NCI-H69 (cell line): ENCODE results near the gene SLC25A21.

Experiments
- DNase-seq: peaks from one replicate; lab custom pipeline; 2025; lab: John Stamatoyannopoulos, UW

Gene SLC25A21

DNA sequence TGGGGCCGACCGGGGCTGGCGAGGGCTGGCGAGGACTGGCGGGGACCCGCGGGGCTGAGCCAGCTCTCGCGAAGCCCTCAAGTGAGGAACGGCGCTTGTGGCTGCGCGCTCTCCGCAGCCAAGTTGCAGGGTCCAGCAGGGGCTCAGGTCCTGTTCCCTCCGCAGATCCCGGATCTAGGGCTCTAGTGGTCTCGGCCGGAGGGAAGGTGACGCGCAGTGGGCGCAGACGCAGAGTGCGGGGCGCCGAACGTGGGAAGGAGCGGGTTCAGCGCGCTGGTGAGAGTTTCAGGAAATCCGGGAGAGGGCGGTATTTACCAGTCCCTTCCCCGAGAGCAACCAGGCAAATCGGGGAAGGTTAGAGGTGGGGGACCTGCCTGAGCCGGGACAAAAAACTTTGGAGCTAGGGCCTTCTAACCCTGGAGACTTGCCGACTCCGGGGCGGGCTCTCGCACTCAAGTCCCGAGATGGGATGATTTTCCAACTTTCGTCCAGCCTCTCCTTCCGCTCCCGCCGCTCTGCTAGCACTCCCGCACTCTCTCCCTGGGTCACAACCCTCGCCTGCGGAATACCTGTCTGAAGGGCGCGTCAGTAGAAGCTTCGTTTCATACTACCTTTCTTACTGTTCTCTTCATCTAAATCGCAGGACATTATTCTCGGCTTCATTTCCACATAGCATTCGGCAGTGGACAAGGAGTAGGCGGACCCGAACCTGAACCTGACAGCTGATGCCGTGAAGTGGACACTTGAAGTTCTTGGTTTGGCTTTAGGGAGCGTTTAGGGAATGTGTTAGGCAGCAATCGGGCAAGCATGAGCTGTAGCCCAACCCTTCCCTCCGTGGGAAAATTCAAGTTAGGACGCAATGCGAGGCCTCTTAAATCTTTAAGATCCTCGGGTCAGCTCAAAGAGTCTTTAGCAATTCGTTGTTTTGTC, 524.3 kb downstream of the SLC25A21 start:
- DNase-seq: peak; percentile 94

DNA sequence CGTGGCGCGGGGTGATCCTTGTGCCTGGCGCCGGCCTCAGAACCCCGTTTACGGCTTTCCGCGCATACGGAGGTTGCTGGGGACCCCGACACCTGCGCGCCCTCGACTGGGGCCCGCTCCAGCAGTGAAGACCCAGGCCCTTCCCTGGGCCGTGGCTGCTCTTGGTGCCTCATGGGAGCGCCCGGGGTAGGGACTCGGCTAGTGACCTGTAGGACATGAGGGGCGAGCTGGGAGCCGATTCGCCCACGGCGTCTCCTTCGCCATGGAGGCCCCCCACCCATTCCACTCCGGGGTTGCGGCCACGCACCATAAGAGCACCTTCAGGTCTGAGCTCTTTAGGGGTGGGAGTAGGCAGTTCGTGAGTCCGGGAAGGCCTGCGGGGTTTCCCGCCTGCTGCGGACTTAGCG, 525.0 kb downstream of the SLC25A21 start:
- no peak for DNase-seq

- peak; percentile 95 for DNase-seq
Measured at GRCh38 chr14:36646664-36647416, 525.6 kb downstream of the SLC25A21 start.

DNA sequence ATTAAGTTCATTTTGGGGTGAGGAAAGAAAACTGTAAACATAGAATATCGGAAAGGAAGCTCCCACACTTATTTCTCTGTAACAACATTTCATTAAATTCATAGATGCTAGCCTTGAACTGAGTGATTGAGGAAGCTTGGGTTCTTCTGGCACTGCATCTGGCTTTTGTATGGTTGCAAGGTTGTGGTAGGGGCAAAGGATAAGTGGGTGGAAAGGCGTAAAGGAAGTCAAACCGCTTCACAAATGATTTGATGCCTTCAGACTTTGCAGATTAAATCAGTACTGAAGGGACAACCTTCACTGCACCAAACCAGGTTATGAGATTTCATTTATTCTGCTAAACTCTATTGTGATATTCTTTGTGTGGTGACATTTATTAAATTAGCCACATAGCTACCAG, 538.8 kb downstream of the SLC25A21 start:
- no peak for DNase-seq
